Activated CD4-positive, alpha-beta T cell treated with anti-CD3 and anti-CD28 coated beads, Interleukin-2, amount 10 ng/mL, durations not matched to agents 7 days and 5 days (primary cell): Measurements from ENCODE around the gene CDK2AP2. TPM values are rescaled to one million over a fixed set of nuclear protein-coding genes. Genes with fewer than 3 reads are reported as not detected.

Experiments used
- CTCF ChIA-PET: fragments of 350-600 bp; sonication (Branson Sonifier 250); formaldehyde crosslinking; loops from one replicate; lab custom pipeline; 2021; ENCODE audit warnings: antibody characterized with exemption; lab: Charles Lee
- POLR2A ChIA-PET: fragments of 350-600 bp; sonication (Branson Sonifier 250); formaldehyde crosslinking; loops from one replicate; lab custom pipeline; 2021; ENCODE audit warnings: antibody characterized with exemption; lab: Charles Lee
- DNase-seq: peaks from one replicate; pipeline ENCODE4 v3.0.0-alpha.2; 2020
- H3K27ac Mint-ChIP-seq: one replicate; pipeline ENCODE4 v1.8.0; 2021; ENCODE audit warnings: mild to moderate bottlenecking, moderate library complexity, mixed read lengths
- H3K27me3 Mint-ChIP-seq: one replicate; pipeline ENCODE4 v1.8.0; 2021; ENCODE audit warnings: mixed read lengths
- H3K36me3 Mint-ChIP-seq: one replicate; pipeline ENCODE4 v1.8.0; 2021; ENCODE audit warnings: low read depth, mixed read lengths
- H3K4me1 Mint-ChIP-seq: one replicate; pipeline ENCODE4 v1.8.0; 2021; ENCODE audit warnings: mixed read lengths
- H3K4me3 Mint-ChIP-seq: one replicate; pipeline ENCODE4 v1.8.0; 2021; ENCODE audit warnings: mild to moderate bottlenecking, moderate library complexity, mixed read lengths
- H3K9me3 Mint-ChIP-seq: one replicate; pipeline ENCODE4 v1.8.0; 2021; ENCODE audit warnings: mixed read lengths
- total RNA-seq, 2 experiments: library from RNA; stranded (reverse); gene quantifications; one replicate each; pipeline ENCODE4 v1.2.3, GENCODE V29; 2021

CDK2AP2 gene
- total RNA-seq, 2 experiments from 2014 or later, result 117 to 126 TPM

DNA sequence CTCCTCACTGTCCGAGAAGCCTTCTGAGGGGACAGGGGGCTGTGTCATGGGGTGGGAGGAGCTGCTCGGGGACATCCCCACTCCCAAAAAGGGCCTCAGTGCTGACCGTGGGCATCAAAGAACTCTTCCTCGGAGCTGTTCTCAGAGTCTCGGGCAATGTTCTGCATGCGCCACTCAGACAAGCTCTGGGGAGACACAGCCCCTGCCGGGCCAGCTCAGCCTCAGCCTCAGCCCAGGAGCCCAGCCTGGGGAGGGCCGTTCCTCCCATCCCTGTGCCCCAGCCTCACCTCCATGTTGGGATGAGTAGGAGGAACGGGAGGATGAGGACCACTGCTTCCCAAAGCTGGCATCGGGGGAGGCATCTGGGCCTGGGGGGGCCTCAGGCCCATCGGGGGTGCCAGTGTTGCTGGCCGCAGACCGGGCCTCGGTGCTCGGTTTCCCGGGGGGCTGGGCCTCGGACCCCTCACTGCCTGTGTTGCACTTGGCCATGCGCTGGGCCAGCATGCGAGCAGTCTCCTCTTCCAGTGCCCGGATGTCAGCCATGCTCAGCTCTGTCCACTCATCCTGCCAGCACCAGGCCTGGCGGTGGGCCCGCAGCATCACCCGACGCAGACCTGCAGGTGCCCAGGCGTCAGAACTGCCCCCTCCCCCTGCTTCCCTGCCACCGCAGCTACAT, 8.0 kb downstream of the CDK2AP2 start:
- CTCF ChIA-PET, result interaction anchor here (2.5 kb wide), 1 partner anchor 98 kb away, joined by 13 read pairs; the partner anchor contains the start of gene PPP1CA
- DNase-seq, result no peak
- Mint-ChIP-seq H3K4me3 (no peak overlapping the region), H3K4me1 (peaks cover 27% of the 10 kb centered on the region), H3K27ac (no peak overlapping the region), H3K27me3 (no peaks in the 10 kb centered on the region), H3K9me3 (no peaks in the 10 kb centered on the region), H3K36me3 (peaks cover 38% of the 10 kb centered on the region)
- POLR2A ChIA-PET, result no interaction called here

DNA sequence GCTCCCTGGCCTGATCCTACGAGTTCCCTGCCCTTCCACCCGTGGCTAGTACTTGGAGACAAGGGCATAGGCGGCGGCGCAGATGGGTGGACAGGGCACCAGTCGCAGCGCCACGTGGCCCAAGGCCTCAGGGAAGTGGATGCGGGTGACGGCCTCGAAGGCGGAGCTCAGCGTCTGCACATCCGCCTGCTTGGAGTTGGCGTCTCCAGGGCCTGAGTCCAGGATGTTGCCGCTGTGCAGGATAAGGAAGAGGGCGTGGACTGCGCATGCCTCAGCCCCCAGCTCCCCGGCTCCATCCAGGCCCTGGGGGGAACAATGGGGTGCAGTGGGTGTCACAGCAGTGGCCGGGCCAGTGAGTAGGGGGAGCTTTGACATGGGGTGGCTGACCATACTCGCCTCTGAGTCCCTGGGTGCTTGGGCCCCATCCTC, 9.4 kb downstream of the CDK2AP2 start:
- ChIA-PET CTCF (interaction anchor here (0.6 to 0.9 kb wide), 2 partner anchors 9 to 116 kb away, joined by 3 read pairs; no protein-coding TSS in a partner anchor), POLR2A (no interaction called here)
- Mint-ChIP-seq H3K4me3 (no peak overlapping the region), H3K9me3 (no peaks in the 10 kb centered on the region), H3K27me3 (no peaks in the 10 kb centered on the region), H3K4me1 (peaks cover 21% of the 10 kb centered on the region), H3K36me3 (peaks cover 38% of the 10 kb centered on the region), H3K27ac (no peak overlapping the region)
- DNase-seq, result no peak

DNA sequence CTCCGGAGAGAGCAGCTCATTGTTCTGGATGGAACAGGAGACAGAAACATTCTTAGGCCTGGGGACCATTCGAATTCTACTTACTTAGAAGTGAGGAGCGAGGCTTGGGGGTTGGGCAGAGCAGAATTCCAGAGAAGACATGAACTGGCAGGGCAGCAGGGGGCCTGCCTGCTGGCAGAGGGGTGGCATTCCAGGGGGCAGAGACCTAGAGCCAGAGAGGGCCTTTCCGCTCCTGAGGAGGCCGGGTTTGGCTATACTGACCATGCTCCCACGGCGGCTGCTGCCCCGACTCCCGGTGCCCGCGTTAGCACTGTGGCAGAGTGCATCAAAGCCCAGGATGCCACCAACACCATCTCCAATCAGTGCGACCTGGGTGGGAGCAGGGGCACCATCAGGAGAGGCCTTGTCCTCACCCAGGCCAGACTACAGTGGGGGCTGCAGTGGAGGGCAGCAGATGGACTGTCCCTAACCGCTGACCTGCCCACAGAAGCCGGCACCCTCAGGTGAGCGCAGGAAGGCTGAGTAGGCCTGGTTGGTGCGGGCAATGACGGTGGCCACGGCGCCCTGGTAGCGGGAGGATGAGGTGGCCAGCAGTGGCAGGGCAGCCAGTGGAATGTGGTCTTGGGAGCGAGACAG, 10.2 kb downstream of the CDK2AP2 start:
- Mint-ChIP-seq H3K36me3 (peaks cover 38% of the 10 kb centered on the region), H3K9me3 (no peaks in the 10 kb centered on the region), H3K4me1 (peaks cover 15% of the 10 kb centered on the region), H3K27me3 (no peaks in the 10 kb centered on the region), H3K27ac (no peak overlapping the region), H3K4me3 (no peak overlapping the region)
- ChIA-PET CTCF (no interaction called here), POLR2A (no interaction called here)
- no peak for DNase-seq

DNA sequence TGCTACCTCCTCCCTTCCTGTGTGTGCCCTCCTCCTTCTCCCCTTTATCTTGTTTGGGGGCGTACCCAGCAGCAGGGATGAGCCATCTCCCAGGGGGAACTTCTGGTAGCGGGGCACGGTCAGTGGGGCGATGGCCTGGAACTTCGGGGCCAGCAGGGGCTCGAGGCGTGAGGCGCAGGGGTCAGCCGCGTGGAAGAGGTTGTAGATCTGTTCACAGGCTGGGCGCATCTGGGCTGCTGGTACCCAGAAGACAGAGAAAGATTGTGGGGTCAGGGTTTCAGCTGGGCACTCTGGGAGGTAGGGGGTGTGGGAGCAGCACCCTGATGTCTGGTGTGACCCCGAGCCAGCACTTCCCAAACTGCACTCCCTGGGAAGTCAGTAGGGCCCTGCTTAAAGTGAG, 11.8 kb downstream of the CDK2AP2 start:
- Mint-ChIP-seq H3K9me3 (no peaks in the 10 kb centered on the region), H3K27ac (no peak overlapping the region), H3K4me3 (no peak overlapping the region), H3K27me3 (no peaks in the 10 kb centered on the region), H3K36me3 (peaks cover 31% of the 10 kb centered on the region), H3K4me1 (peaks cover 9% of the 10 kb centered on the region)
- POLR2A ChIA-PET, result no interaction called here
- DNase-seq, result no peak
- CTCF ChIA-PET, result interaction anchor here (1.7 kb wide), 1 partner anchor 9 kb away, joined by 4 read pairs; the partner anchor contains the start of gene PITPNM1

DNA sequence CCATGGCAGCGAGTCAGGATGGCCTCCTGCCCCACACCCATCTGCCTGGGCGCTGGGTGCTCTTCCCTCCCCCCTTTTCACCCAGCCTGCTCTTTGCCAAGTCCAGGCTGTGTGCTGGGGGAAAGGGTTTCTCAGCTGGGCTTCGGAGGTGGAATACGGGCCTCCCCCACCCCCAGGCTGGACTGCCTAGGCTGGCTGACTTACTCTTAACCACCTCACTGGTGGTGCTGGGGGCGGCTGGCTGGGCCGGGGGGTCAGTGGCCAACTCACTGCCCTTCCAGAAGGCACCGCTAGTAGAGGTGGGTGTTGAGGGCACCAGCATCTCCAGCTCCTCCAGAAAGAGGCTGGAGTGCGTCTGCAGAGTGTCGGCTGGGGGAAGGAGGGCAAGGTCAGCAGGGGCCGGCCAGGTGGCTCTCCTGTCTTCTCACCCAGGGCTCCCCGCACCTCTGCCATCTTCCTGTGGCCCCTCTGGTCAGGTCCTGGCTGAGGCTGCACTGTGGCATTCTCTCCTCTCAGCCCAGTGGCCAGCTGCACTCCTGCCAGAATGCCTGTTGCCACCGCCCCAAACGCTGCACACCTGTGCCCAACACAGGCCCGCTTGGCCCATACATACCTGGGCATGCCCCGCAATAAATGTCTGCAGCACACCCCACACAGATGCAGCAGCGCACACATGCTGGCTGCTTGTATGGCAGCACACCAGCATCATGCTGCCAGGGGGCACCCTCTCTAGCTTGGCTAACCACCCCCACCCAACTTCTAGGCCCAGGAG, 12.5 kb downstream of the CDK2AP2 start:
- H3K9me3 Mint-ChIP-seq, result no peaks in the 10 kb centered on the region
- no peak for DNase-seq
- POLR2A ChIA-PET, result no interaction called here
- CTCF ChIA-PET, result interaction anchor here (1.7 kb wide), 1 partner anchor 10 kb away, joined by 4 read pairs; the partner anchor contains the start of gene PITPNM1
- no peak overlapping the region for H3K4me3 Mint-ChIP-seq
- peaks cover 28% of the 10 kb centered on the region for H3K36me3 Mint-ChIP-seq
- no peak overlapping the region for H3K27ac Mint-ChIP-seq
- peaks cover 3% of the 10 kb centered on the region for H3K4me1 Mint-ChIP-seq
- H3K27me3 Mint-ChIP-seq, result no peaks in the 10 kb centered on the region

DNA sequence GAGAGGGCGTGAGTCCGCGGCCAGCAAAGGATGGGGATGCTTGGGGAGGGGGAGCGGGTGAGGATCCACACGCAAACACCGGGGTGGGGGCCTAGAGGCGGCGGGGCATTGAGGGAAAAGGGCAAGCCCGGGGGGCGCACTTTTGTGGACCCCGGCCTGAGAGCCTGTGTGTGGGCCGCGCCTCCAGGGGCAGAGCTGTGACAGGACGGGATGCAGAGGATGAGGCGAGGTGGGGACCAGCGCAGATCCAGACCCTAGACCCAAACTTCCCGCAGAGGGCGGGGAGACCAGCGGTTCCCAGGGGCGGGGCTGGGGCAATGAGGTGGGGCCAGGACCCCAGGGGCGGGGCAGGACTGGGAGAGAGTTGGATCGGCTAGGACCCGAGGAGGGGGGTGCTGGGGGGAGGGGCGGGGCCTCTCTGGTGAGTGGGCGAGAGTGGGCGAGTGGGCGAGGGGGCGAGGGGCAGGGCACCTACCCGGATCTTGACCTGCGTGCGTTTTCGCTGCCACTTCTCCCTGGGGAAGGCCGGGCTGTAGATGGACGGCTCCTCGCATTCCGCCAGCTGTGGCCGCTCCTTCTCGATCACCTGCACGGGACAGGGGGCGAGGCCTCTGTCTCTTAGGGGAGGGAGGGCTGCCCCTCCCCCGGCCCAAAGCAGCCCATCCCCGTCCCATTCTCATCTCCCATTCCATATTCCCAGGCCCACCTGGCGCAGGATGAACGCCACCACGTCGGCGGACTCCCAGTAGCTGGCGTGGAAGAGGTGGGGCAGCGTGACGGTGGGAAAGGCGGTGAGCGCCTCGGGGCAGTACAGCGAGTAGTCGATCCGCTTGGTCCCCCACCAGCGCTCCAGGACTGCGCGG, 13.4 kb downstream of the CDK2AP2 start:
- no peaks in the 10 kb centered on the region for H3K9me3 Mint-ChIP-seq
- CTCF ChIA-PET, result no interaction called here
- H3K4me3 Mint-ChIP-seq, result no peak overlapping the region
- H3K27ac Mint-ChIP-seq, result peak overlapping the region; percentile 25
- DNase-seq, result no peak
- H3K36me3 Mint-ChIP-seq, result peaks cover 27% of the 10 kb centered on the region
- H3K27me3 Mint-ChIP-seq, result no peaks in the 10 kb centered on the region
- H3K4me1 Mint-ChIP-seq, result peaks cover under 1% of the 10 kb centered on the region
- POLR2A ChIA-PET, result no interaction called here

DNA sequence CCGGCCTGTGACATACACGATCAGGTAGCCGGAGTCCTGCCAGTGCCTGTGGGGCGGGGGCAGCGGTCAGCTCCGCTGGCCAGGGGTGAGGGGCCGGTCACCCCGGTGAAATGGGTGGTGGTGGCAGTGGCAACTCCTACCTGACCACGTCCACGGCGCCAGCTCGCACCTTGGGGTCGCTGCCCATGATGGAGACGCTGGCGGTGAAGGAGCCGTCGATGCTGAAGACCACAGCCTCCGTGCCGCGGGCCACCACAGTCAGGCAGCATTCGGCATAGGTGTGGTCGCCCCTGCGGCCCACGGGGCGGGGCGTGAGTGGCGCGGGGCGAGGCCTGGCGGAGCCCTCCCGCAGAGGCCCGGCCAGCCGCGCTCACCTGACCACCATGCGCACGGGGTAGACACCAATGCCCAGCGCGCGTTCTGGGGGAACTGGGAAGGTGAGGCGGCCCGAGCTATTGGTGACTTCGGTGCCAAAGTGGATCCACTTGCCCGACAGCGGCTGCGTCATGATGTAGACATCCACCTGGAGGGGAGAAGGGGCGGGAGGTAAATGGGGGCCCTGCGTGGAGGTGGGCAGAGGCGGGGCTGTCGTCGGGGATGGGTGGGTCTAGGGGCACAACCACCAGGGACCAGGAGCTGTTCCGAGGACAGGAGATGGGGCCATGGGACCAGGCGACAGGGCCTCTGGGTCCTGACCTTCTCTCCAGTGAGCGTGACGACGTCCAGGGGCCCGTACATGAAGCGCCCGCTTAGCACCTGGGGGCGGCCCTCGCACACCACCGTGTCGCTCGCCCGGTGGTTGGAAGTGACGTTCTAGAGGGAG, 14.2 kb downstream of the CDK2AP2 start:
- DNase-seq, result no peak
- CTCF ChIA-PET, result interaction anchor here (1.2 kb wide), 1 partner anchor 14 kb away, joined by 3 read pairs; no protein-coding TSS in a partner anchor
- Mint-ChIP-seq H3K27ac (peak overlapping the region; percentile 25), H3K4me3 (no peak overlapping the region), H3K9me3 (no peaks in the 10 kb centered on the region), H3K4me1 (peaks cover 4% of the 10 kb centered on the region), H3K27me3 (no peaks in the 10 kb centered on the region), H3K36me3 (peaks cover 29% of the 10 kb centered on the region)
- POLR2A ChIA-PET, result no interaction called here

DNA sequence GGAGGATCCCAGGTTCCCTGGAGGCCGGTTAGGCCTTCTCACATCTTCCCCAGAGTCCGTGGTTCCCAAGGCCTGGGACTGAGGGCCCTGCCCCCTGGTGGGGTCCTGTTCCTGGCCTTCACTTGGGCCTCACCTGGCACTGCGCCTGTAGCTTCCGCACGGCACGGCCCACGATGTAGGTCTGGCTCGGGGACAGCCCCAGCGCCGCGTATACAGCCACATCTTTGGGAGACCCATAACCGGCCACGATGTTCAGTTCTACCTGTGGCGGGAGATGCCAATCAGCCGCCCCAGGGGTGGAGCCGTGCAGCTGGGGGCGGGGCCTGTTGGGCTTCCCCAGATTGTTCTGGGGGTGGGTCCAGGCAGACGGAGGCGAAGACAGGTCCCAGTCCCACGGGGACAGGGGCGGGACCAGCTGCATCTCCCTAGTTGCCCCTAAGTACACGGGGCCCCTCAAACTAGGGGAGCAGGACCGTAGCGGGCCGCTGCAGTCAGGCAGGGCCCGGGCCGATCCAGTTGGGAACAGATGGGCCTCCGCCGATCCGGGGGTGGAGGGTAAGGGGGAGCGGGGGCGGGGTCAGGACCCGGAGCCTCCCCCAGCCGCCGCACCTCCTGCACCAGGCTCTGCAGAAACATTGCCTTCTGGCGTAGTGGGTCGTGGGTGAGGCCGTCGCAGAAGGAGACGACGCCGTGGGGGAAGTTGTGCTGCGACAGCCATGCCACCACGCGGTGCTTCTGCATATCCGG, 15.0 kb downstream of the CDK2AP2 start:
- H3K27ac Mint-ChIP-seq, result no peak overlapping the region
- H3K4me3 Mint-ChIP-seq, result no peak overlapping the region
- H3K9me3 Mint-ChIP-seq, result no peaks in the 10 kb centered on the region
- H3K27me3 Mint-ChIP-seq, result no peaks in the 10 kb centered on the region
- peaks cover 12% of the 10 kb centered on the region for H3K4me1 Mint-ChIP-seq
- POLR2A ChIA-PET, result no interaction called here
- no peak for DNase-seq
- CTCF ChIA-PET, result interaction anchor here (0.6 to 2.4 kb wide), 4 partner anchors 12 to 176 kb away, joined by 3 to 11 read pairs (median 4); partner anchors contain the start of genes PITPNM1 and PPP1CA
- H3K36me3 Mint-ChIP-seq, result peaks cover 37% of the 10 kb centered on the region

DNA sequence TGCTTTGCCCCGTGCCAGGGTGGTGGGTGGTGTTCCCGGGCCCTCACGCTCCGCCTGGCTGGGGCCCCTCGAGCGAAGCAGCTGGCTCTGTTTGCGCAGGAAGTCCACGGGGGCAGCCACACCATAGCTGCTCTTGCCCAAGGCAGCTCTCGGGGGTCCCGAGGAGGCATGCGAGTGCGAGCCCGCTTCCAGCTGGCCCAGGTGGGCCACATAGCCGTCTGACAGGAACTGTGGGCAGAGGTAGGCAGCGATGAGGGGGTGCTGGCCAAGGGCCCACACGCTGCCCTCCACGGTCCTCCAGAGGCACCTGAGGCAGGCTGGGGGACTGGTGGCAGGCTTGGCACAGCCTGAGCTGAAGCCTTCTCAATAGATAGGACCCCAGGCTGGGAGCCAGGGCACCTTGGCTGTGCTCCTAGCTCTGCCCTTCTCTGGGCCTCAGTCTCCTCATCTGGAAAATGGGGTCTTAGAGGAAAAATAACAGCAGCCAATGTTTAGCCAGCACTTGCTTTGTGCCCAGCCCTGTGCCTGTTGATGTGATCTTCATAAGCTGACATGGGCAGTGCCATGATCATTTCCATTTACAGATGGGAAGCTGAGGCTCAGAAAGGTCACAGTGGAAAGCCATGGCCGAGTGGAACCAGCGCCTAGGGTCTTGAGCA, 15.8 kb downstream of the CDK2AP2 start:
- no peaks in the 10 kb centered on the region for H3K27me3 Mint-ChIP-seq
- ChIA-PET POLR2A (no interaction called here), CTCF (interaction anchor here (0.9 to 2.4 kb wide), 6 partner anchors 12 to 123 kb away, joined by 3 to 11 read pairs (median 3); partner anchors contain the start of genes PITPNM1, PPP1CA and TBC1D10C)
- no peaks in the 10 kb centered on the region for H3K9me3 Mint-ChIP-seq
- no peak overlapping the region for H3K4me3 Mint-ChIP-seq
- H3K4me1 Mint-ChIP-seq, result peaks cover 20% of the 10 kb centered on the region
- peaks cover 41% of the 10 kb centered on the region for H3K36me3 Mint-ChIP-seq
- DNase-seq, result no peak
- no peak overlapping the region for H3K27ac Mint-ChIP-seq

DNA sequence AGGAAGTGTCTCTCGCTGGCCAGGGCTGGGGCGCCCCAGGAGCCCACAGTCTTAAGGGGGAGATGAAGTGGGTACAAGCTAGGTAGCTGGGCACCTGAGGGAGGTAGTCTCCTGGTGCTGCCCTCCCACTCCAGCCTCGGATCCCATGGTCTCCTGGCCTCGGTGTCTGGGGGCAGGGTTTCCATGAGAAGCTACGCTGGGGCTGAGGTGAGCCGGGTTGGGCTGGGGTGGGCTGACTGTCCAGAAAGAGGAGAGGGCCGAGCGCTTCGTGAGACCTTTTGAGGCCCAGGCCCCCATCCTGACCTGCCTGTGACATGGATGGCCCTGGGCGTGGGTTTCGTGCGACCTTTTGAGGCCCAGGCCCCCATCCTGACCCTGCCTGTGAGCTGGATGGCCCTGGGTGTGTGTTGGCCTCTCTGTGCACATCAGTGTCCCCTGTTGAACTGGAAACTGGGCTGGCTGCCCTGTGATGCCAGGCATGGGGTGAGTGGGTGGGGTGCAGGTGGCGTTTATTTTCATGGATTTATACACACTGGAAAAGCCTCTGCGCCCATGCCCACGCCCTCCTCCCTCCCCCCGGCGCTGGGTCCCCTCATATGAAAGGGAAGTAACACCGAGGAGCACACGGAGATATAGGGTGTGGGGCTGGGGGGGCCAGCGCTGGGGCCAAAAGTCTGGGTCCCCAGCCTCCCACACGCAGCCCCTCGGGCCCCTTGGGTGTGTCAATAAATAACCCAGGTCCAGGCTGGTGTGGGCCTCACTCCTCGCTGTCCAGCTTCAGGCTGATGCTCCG, 16.5 kb downstream of the CDK2AP2 start:
- no peak for DNase-seq
- H3K4me1 Mint-ChIP-seq, result peaks cover 27% of the 10 kb centered on the region
- no peak overlapping the region for H3K4me3 Mint-ChIP-seq
- ChIA-PET CTCF (interaction anchor here (0.9 to 2.4 kb wide), 8 partner anchors 14 to 146 kb away, joined by 3 to 11 read pairs (median 4); partner anchors contain the start of genes PITPNM1, PPP1CA and TBC1D10C), POLR2A (no interaction called here)
- no peaks in the 10 kb centered on the region for H3K9me3 Mint-ChIP-seq
- peak overlapping the region; percentile 31 for H3K27ac Mint-ChIP-seq
- H3K36me3 Mint-ChIP-seq, result peaks cover 46% of the 10 kb centered on the region
- no peaks in the 10 kb centered on the region for H3K27me3 Mint-ChIP-seq
